Measurements from ENCODE around the gene SLC7A4. TPM values are rescaled to one million over a fixed set of nuclear protein-coding genes. Genes with fewer than 3 reads are reported as not detected.

The SLC7A4 gene
- total and polyA plus RNA-seq, 2 of the 8 experiments (the other 6 are each of a cell fraction or from before 2014, with no cell fraction given): 0.92 TPM; not detected in 1

DNA sequence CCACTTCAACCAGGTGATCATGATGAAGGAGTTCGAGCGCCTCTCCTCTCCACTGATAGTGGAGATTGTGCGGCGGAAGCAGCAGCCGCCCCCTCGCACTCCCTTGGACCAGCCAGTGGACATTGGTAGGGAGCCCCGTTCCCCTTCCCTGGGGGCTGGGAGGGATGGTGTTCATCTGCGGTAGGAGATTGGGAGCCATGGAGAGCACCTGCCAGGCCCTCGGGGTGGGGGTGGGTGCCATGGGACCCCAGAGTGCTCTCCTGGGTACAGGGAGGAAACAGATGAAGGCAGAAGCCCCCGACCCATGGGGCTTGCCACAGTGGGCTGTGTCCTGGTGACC is 37.5 kb downstream of the SLC7A4 start (continued):
- TF ChIP-seq CHD7 (IDR thresholded peaks at IDR 0.05; ENCODE audit: insufficient replicate concordance, low read length) (no peak), SRF (IDR thresholded peaks at IDR 0.05; ENCODE audit: low read depth, low read length) (no peak), ATF2 (IDR thresholded peaks at IDR 0.05; ENCODE audit: low read length) (no peak), TEAD4 (IDR thresholded peaks at IDR 0.05; ENCODE audit: low read depth, low read length) (no peak), CREB1 (IDR thresholded peaks at IDR 0.05) (no peak), CEBPB (IDR thresholded peaks at IDR 0.05; ENCODE audit: low read depth, low read length) (no peak), RNF2 (IDR thresholded peaks at IDR 0.05; ENCODE audit: borderline replicate concordance, low read depth, low read length, missing control alignments, poor library complexity, severe bottlenecking) (no peak)

All from H1 (cell line).